H9 (cell line): ENCODE data around the gene CDH23. TPM values are rescaled to one million over a fixed set of nuclear protein-coding genes. Genes with fewer than 3 reads are reported as not detected.

Experiments
- DNase-seq: peaks from one replicate; pipeline ENCODE4 v3.0.0-alpha.2; 2017
- H2AFZ ChIP-seq: one replicate; pipeline ENCODE4 v1.6.1; 2013; ENCODE audit warnings: mild to moderate bottlenecking, low read length, control low read depth, moderate library complexity
- H2AK5ac ChIP-seq: 2 replicates; pipeline ENCODE4 v1.6.1; 2013; ENCODE audit warnings: low read length, control low read depth, mixed read lengths; ENCODE audit not compliant: insufficient read length
- H2BK120ac ChIP-seq: one replicate; pipeline ENCODE4 v1.6.1; 2013; ENCODE audit warnings: low read depth, mild to moderate bottlenecking, low read length, control low read depth, inconsistent platforms; ENCODE audit not compliant: poor library complexity, severe bottlenecking
- H2BK12ac ChIP-seq: 2 replicates; pipeline ENCODE4 v1.6.1; 2013; ENCODE audit warnings: low read length, control low read depth, mixed read lengths, low read depth; ENCODE audit not compliant: insufficient read length
- H2BK15ac ChIP-seq: 2 replicates; pipeline ENCODE4 v1.6.1; 2013; ENCODE audit warnings: low read depth, low read length, control low read depth
- H2BK20ac ChIP-seq: one replicate; pipeline ENCODE4 v1.6.1; 2013; ENCODE audit warnings: low read depth, mild to moderate bottlenecking, low read length, control low read depth, inconsistent platforms; ENCODE audit not compliant: poor library complexity, severe bottlenecking
- H2BK5ac ChIP-seq: 2 replicates; pipeline ENCODE4 v1.6.1; 2013; ENCODE audit warnings: low read length, control low read depth, mixed read lengths; ENCODE audit not compliant: insufficient read length
- H3K14ac ChIP-seq: 2 replicates; pipeline ENCODE4 v1.6.1; 2013; ENCODE audit warnings: low read length, control low read depth; ENCODE audit not compliant: insufficient read depth
- H3K18ac ChIP-seq: 2 replicates; pipeline ENCODE4 v1.6.1; 2013; ENCODE audit warnings: low read depth, mild to moderate bottlenecking, mixed read lengths, low read length, control low read depth; ENCODE audit not compliant: insufficient read length
- H3K23ac ChIP-seq: 2 replicates; pipeline ENCODE4 v1.6.1; 2013; ENCODE audit warnings: low read length, control low read depth, mixed read lengths, low read depth; ENCODE audit not compliant: insufficient read length
- H3K23me2 ChIP-seq: 2 replicates; pipeline ENCODE4 v1.6.1; 2013; ENCODE audit warnings: low read depth, mild to moderate bottlenecking, mixed read lengths, low read length, control low read depth; ENCODE audit not compliant: insufficient read length, poor library complexity, severe bottlenecking
- H3K27ac ChIP-seq: 2 replicates; pipeline ENCODE4 v1.5.1; 2013; ENCODE audit warnings: low read length, control low read depth, mixed read lengths, low read depth; ENCODE audit not compliant: insufficient read length
- H3K27me3 ChIP-seq: 2 replicates; pipeline ENCODE4 v1.6.1; 2013; ENCODE audit warnings: low read length, control low read depth, inconsistent platforms; ENCODE audit not compliant: insufficient read depth
- H3K4ac ChIP-seq: 2 replicates; pipeline ENCODE4 v1.6.1; 2013; ENCODE audit warnings: low read depth, mild to moderate bottlenecking, control low read depth, inconsistent platforms, low read length, moderate library complexity
- H3K4me1 ChIP-seq: 2 replicates; pipeline ENCODE4 v1.6.1; 2013; ENCODE audit warnings: low read length, control low read depth, inconsistent platforms; ENCODE audit not compliant: insufficient read depth
- H3K4me2 ChIP-seq: 2 replicates; pipeline ENCODE4 v1.6.1; 2013; ENCODE audit warnings: low read length, control low read depth, mixed read lengths; ENCODE audit not compliant: insufficient read length, insufficient read depth
- H3K56ac ChIP-seq: 2 replicates; pipeline ENCODE4 v1.6.1; 2013; ENCODE audit warnings: low read depth, mild to moderate bottlenecking, mixed read lengths, low read length, control low read depth; ENCODE audit not compliant: insufficient read length
- H3K79me1 ChIP-seq: 2 replicates; pipeline ENCODE4 v1.6.1; 2013; ENCODE audit warnings: low read depth, mild to moderate bottlenecking, moderate library complexity, low read length, control low read depth, inconsistent platforms; ENCODE audit not compliant: insufficient read depth, poor library complexity, severe bottlenecking
- H3K79me2 ChIP-seq: 2 replicates; pipeline ENCODE4 v1.6.1; 2013; ENCODE audit warnings: low read length, control low read depth, inconsistent platforms; ENCODE audit not compliant: insufficient read depth
- H3K9ac ChIP-seq: 2 replicates; pipeline ENCODE4 v1.6.1; 2013; ENCODE audit warnings: low read length, control low read depth, mixed read lengths; ENCODE audit not compliant: insufficient read length; ENCODE audit errors: extremely low read depth
- H3K9me3 ChIP-seq: one replicate; pipeline ENCODE4 v1.6.1; 2013; ENCODE audit warnings: low read depth, low read length, inconsistent platforms; ENCODE audit not compliant: control insufficient read depth
- H3T11ph ChIP-seq: one replicate; pipeline ENCODE4 v1.6.1; 2013; ENCODE audit warnings: mild to moderate bottlenecking, low read length, control low read depth, inconsistent platforms
- H4K20me1 ChIP-seq: one replicate; pipeline ENCODE4 v1.6.1; 2013; ENCODE audit not compliant: control insufficient read depth, insufficient read length, insufficient read depth
- H4K5ac ChIP-seq: 2 replicates; pipeline ENCODE4 v1.6.1; 2013; ENCODE audit warnings: low read depth, mild to moderate bottlenecking, mixed read lengths, low read length, control low read depth; ENCODE audit not compliant: insufficient read length
- H4K8ac ChIP-seq: replicated peaks from 2 replicates; pipeline ENCODE4 v1.6.1; 2013; ENCODE audit warnings: low read length, control low read depth, mixed read lengths, low read depth; ENCODE audit not compliant: insufficient read length
- H4K91ac ChIP-seq: 2 replicates; pipeline ENCODE4 v1.6.1; 2013; ENCODE audit warnings: low read depth, mild to moderate bottlenecking, moderate library complexity, mixed read lengths, low read length, control low read depth; ENCODE audit not compliant: insufficient read length
- H3K27ac Mint-ChIP-seq, 3 experiments: 2 replicates in 2 of 3; 3 replicates in 1 of 3; pipeline ENCODE4 v1.8.0; 2020 to 2021; ENCODE audit warnings: mixed read lengths in 3 of 3, mild to moderate bottlenecking in 1 of 3, moderate library complexity in 1 of 3
- H3K27me3 Mint-ChIP-seq: 2 replicates; pipeline ENCODE4 v1.8.0; 2021; ENCODE audit warnings: low read depth, mild to moderate bottlenecking, moderate library complexity, mixed read lengths
- H3K36me3 Mint-ChIP-seq, 3 experiments: 2 replicates in 2 of 3; 3 replicates in 1 of 3; pipeline ENCODE4 v1.8.0; 2020 to 2021; ENCODE audit warnings: low read depth in 3 of 3, mixed read lengths in 3 of 3; ENCODE audit not compliant: insufficient read depth in 1 of 3
- H3K4me1 Mint-ChIP-seq, 2 experiments: 2 replicates each; pipeline ENCODE4 v1.8.0; 2020; ENCODE audit warnings: mixed read lengths in 2 of 2
- H3K4me3 Mint-ChIP-seq, 2 experiments: 2 replicates in 1 of 2; 3 replicates in 1 of 2; pipeline ENCODE4 v1.8.0; 2020 to 2021; ENCODE audit warnings: mild to moderate bottlenecking in 2 of 2, mixed read lengths in 2 of 2, moderate library complexity in 1 of 2
- H3K9me3 Mint-ChIP-seq, 2 experiments: 2 replicates in 1 of 2; 3 replicates in 1 of 2; pipeline ENCODE4 v1.8.0; 2020; ENCODE audit warnings: mild to moderate bottlenecking in 2 of 2, mixed read lengths in 2 of 2, moderate library complexity in 1 of 2
- WGBS: extraction: QIAGEN DNeasy Blood & Tissue Kit; methylation state at CpG from one replicate; pipeline ENCODE4 v1.1.7; 2013; ENCODE audit warnings: missing lambda C conversion rate, low lambda C conversion rate, mixed read lengths; ENCODE audit not compliant: insufficient read length; ENCODE audit errors: extremely low coverage; 5-methylcytosine and 5-hydroxymethylcytosine counted together
- total RNA-seq: library from RNA; stranded (reverse); gene quantifications from 2 replicates; pipeline ENCODE4 v1.2.1, GENCODE V29; 2021
- TF ChIP-seq, protein P1 (sequence below): fragments of 200-600 bp; sonication (generic); conservative IDR thresholded peaks from 3 replicates; pipeline ENCODE4 v1.8.0; 2021; ENCODE audit warnings: antibody characterized with exemption, mild to moderate bottlenecking

CDH23 gene
- total RNA-seq, 1 experiment from 2014 or later: 2.1 TPM

DNA sequence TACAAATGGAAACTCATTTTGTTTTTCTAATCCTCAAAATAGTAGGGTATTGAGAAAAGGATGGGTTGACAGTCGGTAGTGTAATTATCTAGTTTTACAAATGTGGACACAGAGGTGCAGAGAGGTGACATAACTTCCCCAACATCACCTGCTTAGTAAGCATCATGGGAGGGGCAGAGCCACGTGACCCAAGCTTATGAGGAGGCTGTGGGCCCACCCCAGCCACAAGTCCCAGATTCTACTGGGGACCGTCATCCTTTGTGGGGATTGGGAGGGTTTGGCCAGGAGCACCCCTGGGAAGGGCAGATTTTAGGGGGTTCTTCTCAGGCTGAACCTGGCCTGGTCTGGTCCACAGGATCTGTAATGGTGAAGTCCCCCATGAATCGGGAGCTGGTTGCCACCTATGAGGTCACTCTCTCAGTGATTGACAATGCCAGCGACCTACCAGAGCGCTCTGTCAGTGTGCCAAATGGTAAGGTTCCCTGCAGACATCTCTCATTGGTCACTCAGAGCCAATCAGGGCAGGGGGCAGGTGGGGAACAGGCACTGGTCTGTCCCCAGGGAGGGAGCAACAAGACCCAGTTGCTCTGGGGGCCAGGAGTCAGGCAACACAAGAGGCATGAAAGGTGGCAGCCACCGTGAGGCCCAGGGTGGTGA, 400.2 kb downstream of the CDH23 start:
- no peaks in the 10 kb centered on the region for H3K9me3 ChIP-seq
- H4K5ac ChIP-seq: no peak overlapping the region
- no peak overlapping the region for H3K18ac ChIP-seq
- Mint-ChIP-seq H3K27ac (no peak overlapping the region), H3K36me3 (no peaks in the 10 kb centered on the region), H3K27me3 (peaks cover 8% of the 10 kb centered on the region), H3K4me3 (no peak overlapping the region), H3K4me1 (peaks cover 0 to 3% of the 10 kb centered on the region in 2 experiments; a peak in 1 of 4 replicates), H3K9me3 (no peaks in the 10 kb centered on the region; a peak in 1 of 5 replicates)
- H4K20me1 ChIP-seq: no peaks in the 10 kb centered on the region
- no peak overlapping the region for H2BK20ac ChIP-seq
- H3K4me1 ChIP-seq: no peaks in the 10 kb centered on the region
- no peak overlapping the region for H3K56ac ChIP-seq
- H4K91ac ChIP-seq: no peak overlapping the region
- no peak overlapping the region for H4K8ac ChIP-seq
- H2BK15ac ChIP-seq: no peak overlapping the region
- no peak overlapping the region for H3K4me2 ChIP-seq
- H3K79me1 ChIP-seq: no peaks in the 10 kb centered on the region
- DNase-seq: peak; percentile 56
- no peak overlapping the region for H3K14ac ChIP-seq
- H3K79me2 ChIP-seq: no peaks in the 10 kb centered on the region
- 0 out of 2 replicates have a peak, but pooled peaks cover 2% of the 10 kb centered on the region for H3K27me3 ChIP-seq
- H2BK120ac ChIP-seq: no peak overlapping the region
- H2BK12ac ChIP-seq: no peak overlapping the region
- no CpG with 5 or more reads among the region's 7 CpGs for WGBS
- H3K23ac ChIP-seq: no peak overlapping the region
- no peak overlapping the region for H2AK5ac ChIP-seq
- no peak overlapping the region for H3K27ac ChIP-seq
- H2AFZ ChIP-seq: no peak overlapping the region
- H3K9ac ChIP-seq: no peak overlapping the region
- no peak overlapping the region for H3T11ph ChIP-seq
- H2BK5ac ChIP-seq: no peak overlapping the region
- TF ChIP-seq, protein P1, sequence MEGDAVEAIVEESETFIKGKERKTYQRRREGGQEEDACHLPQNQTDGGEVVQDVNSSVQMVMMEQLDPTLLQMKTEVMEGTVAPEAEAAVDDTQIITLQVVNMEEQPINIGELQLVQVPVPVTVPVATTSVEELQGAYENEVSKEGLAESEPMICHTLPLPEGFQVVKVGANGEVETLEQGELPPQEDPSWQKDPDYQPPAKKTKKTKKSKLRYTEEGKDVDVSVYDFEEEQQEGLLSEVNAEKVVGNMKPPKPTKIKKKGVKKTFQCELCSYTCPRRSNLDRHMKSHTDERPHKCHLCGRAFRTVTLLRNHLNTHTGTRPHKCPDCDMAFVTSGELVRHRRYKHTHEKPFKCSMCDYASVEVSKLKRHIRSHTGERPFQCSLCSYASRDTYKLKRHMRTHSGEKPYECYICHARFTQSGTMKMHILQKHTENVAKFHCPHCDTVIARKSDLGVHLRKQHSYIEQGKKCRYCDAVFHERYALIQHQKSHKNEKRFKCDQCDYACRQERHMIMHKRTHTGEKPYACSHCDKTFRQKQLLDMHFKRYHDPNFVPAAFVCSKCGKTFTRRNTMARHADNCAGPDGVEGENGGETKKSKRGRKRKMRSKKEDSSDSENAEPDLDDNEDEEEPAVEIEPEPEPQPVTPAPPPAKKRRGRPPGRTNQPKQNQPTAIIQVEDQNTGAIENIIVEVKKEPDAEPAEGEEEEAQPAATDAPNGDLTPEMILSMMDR: no peak
- H3K4ac ChIP-seq: no peak overlapping the region
- H3K23me2 ChIP-seq: no peaks in the 10 kb centered on the region
